Duodenal mucosa (tissue), 2 donors: Measurements from ENCODE around the gene CMTM3.
A peak's percentile ranks its signal among the peaks of the same experiment; 100 is the strongest.

Experiments
- H3K27ac ChIP-seq: one replicate; pipeline ENCODE4 v1.7.0; 2013; ENCODE audit warnings: low read depth, low read length
- H3K27me3 ChIP-seq, 2 donors: one replicate each; pipeline ENCODE4 v1.7.0; 2013; ENCODE audit warnings: low read length in 2 of 2, control low read depth in 1 of 2; ENCODE audit not compliant: insufficient read depth in 2 of 2, control insufficient read depth in 1 of 2
- H3K36me3 ChIP-seq, 2 donors: one replicate each; pipeline ENCODE4 v1.7.0; 2013; ENCODE audit warnings: low read length in 2 of 2, control low read depth in 1 of 2; ENCODE audit not compliant: insufficient read depth in 2 of 2, control insufficient read depth in 1 of 2
- H3K4me1 ChIP-seq, 2 donors: one replicate each; pipeline ENCODE4 v1.7.0; 2013; ENCODE audit warnings: low read length in 2 of 2, control low read depth in 1 of 2; ENCODE audit not compliant: insufficient read depth in 2 of 2, control insufficient read depth in 1 of 2
- H3K4me3 ChIP-seq, 2 donors: one replicate each; pipeline ENCODE4 v1.7.0; 2013; ENCODE audit warnings: low read length in 2 of 2, low read depth in 1 of 2
- H3K9ac ChIP-seq, 2 donors: one replicate each; pipeline ENCODE4 v1.7.0; 2013; ENCODE audit warnings: low read length in 2 of 2, low read depth in 1 of 2
- H3K9me3 ChIP-seq, 2 donors: one replicate each; pipeline ENCODE4 v1.7.0; 2013; ENCODE audit warnings: low read length in 2 of 2, control low read depth in 1 of 2; ENCODE audit not compliant: control insufficient read depth in 1 of 2

CMTM3 gene

GRCh38 chr16:66569131-66569530 is 35.4 kb upstream of the CMTM3 start:
- no peaks in the 10 kb centered on the region for H3K9me3 ChIP-seq
- H3K27me3 ChIP-seq, result no peaks in the 10 kb centered on the region
- H3K4me1 ChIP-seq, result peaks cover 0 to 13% of the 10 kb centered on the region in 2 donors
- peaks cover 0 to 18% of the 10 kb centered on the region in 2 donors for H3K36me3 ChIP-seq
- no peak overlapping the region for H3K9ac ChIP-seq
- H3K4me3 ChIP-seq, result no peak overlapping the region
- no peak overlapping the region for H3K27ac ChIP-seq

- no peak overlapping the region for H3K4me3 ChIP-seq
- H3K9ac ChIP-seq, result no peak overlapping the region
- no peaks in the 10 kb centered on the region for H3K9me3 ChIP-seq
- H3K4me1 ChIP-seq, result peaks cover 0 to 13% of the 10 kb centered on the region in 2 donors
- H3K27ac ChIP-seq, result no peak overlapping the region
- H3K27me3 ChIP-seq, result no peaks in the 10 kb centered on the region
- peaks cover 0 to 15% of the 10 kb centered on the region in 2 donors for H3K36me3 ChIP-seq
These were observed 34.6 kb upstream of the CMTM3 start for GRCh38 chr16:66569827-66570405.

GRCh38 chr16:66572356-66572755 is 32.1 kb upstream of the CMTM3 start:
- H3K36me3 ChIP-seq, result no peaks in the 10 kb centered on the region
- no peak overlapping the region for H3K4me3 ChIP-seq
- peaks cover 0 to 13% of the 10 kb centered on the region in 2 donors for H3K4me1 ChIP-seq
- H3K9ac ChIP-seq, result no peak overlapping the region
- H3K27me3 ChIP-seq, result no peaks in the 10 kb centered on the region
- no peaks in the 10 kb centered on the region for H3K9me3 ChIP-seq
- H3K27ac ChIP-seq, result no peak overlapping the region

- no peak overlapping the region for H3K27ac ChIP-seq
- peaks cover 6 to 13% of the 10 kb centered on the region in 2 donors for H3K4me1 ChIP-seq
- H3K27me3 ChIP-seq, result peaks cover 9 to 13% of the 10 kb centered on the region in 2 donors
- no peak overlapping the region for H3K9ac ChIP-seq
- H3K36me3 ChIP-seq, result no peaks in the 10 kb centered on the region
- no peaks in the 10 kb centered on the region for H3K9me3 ChIP-seq
- H3K4me3 ChIP-seq, result no peak overlapping the region
These were observed 30.4 kb upstream of the CMTM3 start for GRCh38 chr16:66574081-66574480.

GRCh38 chr16:66574531-66574930 is 30.0 kb upstream of the CMTM3 start:
- H3K36me3 ChIP-seq, result no peaks in the 10 kb centered on the region
- no peak overlapping the region for H3K27ac ChIP-seq
- H3K4me1 ChIP-seq, result peaks cover 9% of the 10 kb centered on the region in 2 donors
- no peak overlapping the region for H3K4me3 ChIP-seq
- H3K9me3 ChIP-seq, result no peaks in the 10 kb centered on the region
- H3K9ac ChIP-seq, result no peak overlapping the region
- peaks cover 13 to 14% of the 10 kb centered on the region in 2 donors for H3K27me3 ChIP-seq

GRCh38 chr16:66575060-66575459 is 29.4 kb upstream of the CMTM3 start:
- Histone ChIP-seq H3K4me3 (no peak overlapping the region), H3K27me3 (peaks cover 14 to 17% of the 10 kb centered on the region in 2 donors), H3K36me3 (no peaks in the 10 kb centered on the region), H3K9me3 (no peaks in the 10 kb centered on the region), H3K4me1 (peaks cover 4 to 9% of the 10 kb centered on the region in 2 donors), H3K9ac (no peak overlapping the region), H3K27ac (no peak overlapping the region)

GRCh38 chr16:66576296-66576695 is 28.2 kb upstream of the CMTM3 start:
- Histone ChIP-seq H3K4me1 (peaks cover under 1 to 10% of the 10 kb centered on the region in 2 donors), H3K9me3 (no peaks in the 10 kb centered on the region), H3K27ac (no peak overlapping the region), H3K27me3 (peaks cover 14 to 20% of the 10 kb centered on the region in 2 donors), H3K36me3 (no peaks in the 10 kb centered on the region), H3K9ac (no peak overlapping the region), H3K4me3 (no peak overlapping the region)

- Histone ChIP-seq H3K27me3 (peaks cover 14 to 20% of the 10 kb centered on the region in 2 donors), H3K9ac (peak within 1 kb of the TSS in 1 of 2 donors; percentile 35), H3K4me1 (peaks cover 7 to 15% of the 10 kb centered on the region in 2 donors), H3K27ac (no peak within 1 kb of the TSS), H3K36me3 (no peaks in the 10 kb centered on the region), H3K4me3 (peak within 1 kb of the TSS; percentile 51 to 54), H3K9me3 (no peaks in the 10 kb centered on the region)
These were observed 25.6 kb upstream of the CMTM3 start, which contains the start of gene CMTM2 for GRCh38 chr16:66578651-66579531. CMTM2 (plus strand) TSS chr16:66579463; CDS start chr16:66579608, 145 bp downstream.

- peaks cover 14 to 20% of the 10 kb centered on the region in 2 donors for H3K27me3 ChIP-seq
- H3K9me3 ChIP-seq, result no peaks in the 10 kb centered on the region
- H3K4me3 ChIP-seq, result no peak overlapping the region
- no peak overlapping the region for H3K9ac ChIP-seq
- no peak overlapping the region for H3K27ac ChIP-seq
- H3K36me3 ChIP-seq, result no peaks in the 10 kb centered on the region
- peaks cover 7 to 15% of the 10 kb centered on the region in 2 donors for H3K4me1 ChIP-seq
These were observed 23.8 kb upstream of the CMTM3 start for GRCh38 chr16:66580605-66581209.
